Skeletal muscle satellite cell (primary cell): ENCODE data around the gene MYRIP.
"Not testable (repeated sequence)": the region's sequence is repeated elsewhere in the genome, so short reads cannot be mapped to it uniquely, and the experiment has no call there.

Experiments used
- H3K27me3 ChIP-seq: 2 replicates; pipeline ENCODE4 v1.7.0; 2013; ENCODE audit warnings: low read length; ENCODE audit not compliant: control insufficient read depth, insufficient read depth
- H3K36me3 ChIP-seq: 2 replicates; pipeline ENCODE4 v1.7.0; 2013; ENCODE audit warnings: mild to moderate bottlenecking, control low read depth, low read length; ENCODE audit not compliant: insufficient read depth
- H3K4me1 ChIP-seq: 2 replicates; pipeline ENCODE4 v1.7.0; 2013; ENCODE audit warnings: low read length; ENCODE audit not compliant: control insufficient read depth, insufficient read depth
- H3K4me2 ChIP-seq: 2 replicates; pipeline ENCODE4 v1.7.0; 2013; ENCODE audit warnings: mild to moderate bottlenecking, low read length
- H3K4me3 ChIP-seq: 2 replicates; pipeline ENCODE4 v1.7.0; 2013; ENCODE audit warnings: low read length
- H3K9ac ChIP-seq: 2 replicates; pipeline ENCODE4 v1.7.0; 2013; ENCODE audit warnings: mild to moderate bottlenecking, low read depth, low read length, moderate library complexity
- H3K9me3 ChIP-seq: replicated peaks from 2 replicates; pipeline ENCODE4 v1.7.0; 2013; ENCODE audit warnings: mild to moderate bottlenecking, control low read depth, low read length

MYRIP gene

DNA sequence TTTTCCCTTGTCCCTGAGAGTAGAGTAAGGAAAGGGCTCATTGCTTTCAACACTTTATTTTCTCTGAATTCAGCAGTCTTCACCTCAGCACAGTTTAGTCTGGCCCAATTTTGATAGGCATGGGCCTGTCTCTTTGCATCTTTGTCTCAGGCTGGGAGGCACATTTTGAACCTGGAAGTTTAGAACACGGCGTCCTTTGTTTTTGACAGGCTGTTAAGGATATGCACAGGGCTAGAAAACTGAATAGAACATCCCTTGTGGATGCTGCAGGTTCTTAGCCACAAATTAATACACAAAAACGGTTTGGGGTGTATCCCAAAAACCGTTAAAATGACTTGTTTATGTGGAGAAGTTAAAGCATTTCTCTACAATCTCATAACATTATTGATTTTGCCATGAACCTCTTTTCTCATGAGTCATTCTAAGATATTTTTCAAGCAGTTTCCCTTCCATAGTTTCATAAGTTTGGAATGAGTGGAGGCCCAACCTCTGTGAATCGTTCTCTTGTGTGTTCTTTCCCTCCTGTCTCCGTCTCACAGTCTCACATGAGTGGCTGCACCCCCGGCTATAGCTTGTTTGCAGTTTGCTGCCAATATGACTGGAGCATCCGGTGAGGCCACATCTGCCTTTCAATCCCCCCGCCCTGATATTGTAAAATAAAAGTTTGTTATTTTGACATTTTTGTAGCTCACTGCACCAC lies 307.2 kb downstream of the MYRIP start:
- Histone ChIP-seq H3K9me3 (no peaks in the 10 kb centered on the region), H3K9ac (peak overlapping the region; percentile 51), H3K4me1 (peaks cover 42% of the 10 kb centered on the region), H3K27me3 (no peaks in the 10 kb centered on the region), H3K36me3 (no peaks in the 10 kb centered on the region), H3K4me2 (peak overlapping the region; percentile 46), H3K4me3 (no peak overlapping the region)

GRCh38 chr3:40118091-40118490 lies 308.7 kb downstream of the MYRIP start:
- Histone ChIP-seq H3K4me2 (no peak overlapping the region), H3K27me3 (no peaks in the 10 kb centered on the region), H3K9me3 (no peaks in the 10 kb centered on the region), H3K4me3 (no peak overlapping the region), H3K36me3 (no peaks in the 10 kb centered on the region), H3K4me1 (peaks cover 42% of the 10 kb centered on the region), H3K9ac (no peak overlapping the region)

DNA sequence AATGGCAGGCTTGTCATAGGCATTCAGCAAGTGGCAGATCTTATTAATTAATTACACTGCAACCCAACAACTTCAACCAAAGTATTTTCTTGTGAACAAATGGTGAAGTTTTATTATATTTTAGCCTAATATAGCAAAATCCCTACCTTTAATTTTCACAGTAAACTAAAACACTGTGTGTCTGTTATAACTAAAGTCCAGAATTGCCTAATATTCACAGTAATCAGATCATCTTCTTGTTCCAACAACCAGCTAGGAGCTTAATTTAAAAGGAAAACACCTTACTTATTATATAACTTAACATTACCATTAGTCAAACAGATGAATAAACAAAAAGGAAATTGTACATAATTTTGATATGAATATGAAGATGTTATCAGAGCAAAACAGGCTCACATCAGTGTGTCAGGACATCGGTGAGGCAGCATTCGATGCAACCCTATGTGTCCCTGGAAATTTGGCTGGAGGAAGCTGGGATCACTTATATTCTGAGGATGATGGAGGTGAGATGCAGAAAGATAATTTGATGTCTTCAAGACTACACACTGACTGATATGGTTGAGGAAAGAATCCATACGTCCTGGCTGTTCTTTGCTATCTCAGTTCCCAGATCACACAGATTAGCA lies 310.8 kb downstream of the MYRIP start:
- Histone ChIP-seq H3K4me1 (peaks cover 42% of the 10 kb centered on the region), H3K9ac (no peak overlapping the region), H3K9me3 (no peaks in the 10 kb centered on the region), H3K4me3 (no peak overlapping the region), H3K4me2 (peak overlapping the region; percentile 60), H3K36me3 (no peaks in the 10 kb centered on the region), H3K27me3 (no peaks in the 10 kb centered on the region)

GRCh38 chr3:40120806-40121205 lies 311.4 kb downstream of the MYRIP start:
- Histone ChIP-seq H3K4me1 (peaks cover 41% of the 10 kb centered on the region), H3K4me3 (no peak overlapping the region), H3K9ac (no peak overlapping the region), H3K9me3 (no peaks in the 10 kb centered on the region), H3K27me3 (no peaks in the 10 kb centered on the region), H3K4me2 (peak overlapping the region; percentile 60), H3K36me3 (no peaks in the 10 kb centered on the region)

DNA sequence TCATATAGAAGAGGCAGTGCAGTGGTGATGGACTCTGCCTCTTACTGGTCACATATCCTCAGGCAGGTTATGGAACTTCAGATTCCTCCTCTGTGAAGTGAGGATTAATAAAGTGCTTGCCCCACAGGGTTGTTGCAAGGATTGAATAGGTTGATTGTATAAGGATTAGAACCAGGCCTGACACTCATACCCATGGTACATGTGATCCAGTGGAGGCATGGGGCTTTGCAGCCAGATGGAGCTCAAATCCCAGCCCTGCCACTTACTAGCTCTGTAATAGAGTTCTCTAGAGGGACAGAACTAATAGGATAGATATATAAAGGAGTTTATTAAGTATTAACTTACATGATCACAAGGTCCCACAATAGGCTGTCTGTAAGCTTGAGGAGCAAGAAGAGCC lies 315.5 kb downstream of the MYRIP start:
- Histone ChIP-seq H3K4me1 (peaks cover 16% of the 10 kb centered on the region), H3K4me3 (no peak overlapping the region), H3K9me3 (no peaks in the 10 kb centered on the region), H3K27me3 (no peaks in the 10 kb centered on the region), H3K36me3 (no peaks in the 10 kb centered on the region), H3K9ac (no peak overlapping the region), H3K4me2 (no peak overlapping the region)

DNA sequence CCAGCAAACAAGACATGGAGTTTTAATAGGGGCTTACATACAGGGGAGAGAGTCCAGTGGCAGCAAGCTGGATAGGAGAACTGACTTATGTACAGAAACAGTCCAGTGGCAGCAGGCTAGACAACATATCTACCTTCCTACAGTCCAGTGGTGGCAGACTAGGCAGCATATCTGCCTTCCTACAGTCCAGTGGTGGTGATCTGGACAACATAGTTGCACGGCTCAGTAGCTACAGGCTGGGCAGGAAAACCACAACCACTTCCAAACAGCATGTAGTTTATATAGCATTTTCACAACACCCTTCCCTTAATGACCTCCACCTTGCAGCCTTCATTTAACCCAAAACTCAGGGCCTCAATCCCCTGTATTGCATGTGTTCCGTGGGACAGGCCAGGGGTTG lies 318.8 kb downstream of the MYRIP start:
- H3K4me2 ChIP-seq: no peak overlapping the region
- no peaks in the 10 kb centered on the region for H3K4me1 ChIP-seq
- no peaks in the 10 kb centered on the region for H3K27me3 ChIP-seq
- no peak overlapping the region for H3K9ac ChIP-seq
- H3K36me3 ChIP-seq: no peaks in the 10 kb centered on the region
- no peaks in the 10 kb centered on the region for H3K9me3 ChIP-seq
- no peak overlapping the region for H3K4me3 ChIP-seq

- H3K36me3 ChIP-seq: no peaks in the 10 kb centered on the region
- H3K27me3 ChIP-seq: no peaks in the 10 kb centered on the region
- no peak overlapping the region for H3K9ac ChIP-seq
- H3K4me3 ChIP-seq: no peak overlapping the region
- no peaks in the 10 kb centered on the region for H3K9me3 ChIP-seq
- H3K4me2 ChIP-seq: no peak overlapping the region
- H3K4me1 ChIP-seq: no peaks in the 10 kb centered on the region
Observed at GRCh38 chr3:40129510-40129909, 320.1 kb downstream of the MYRIP start.

GRCh38 chr3:40129981-40130380 lies 320.6 kb downstream of the MYRIP start:
- Histone ChIP-seq H3K9ac (no peak overlapping the region), H3K27me3 (no peaks in the 10 kb centered on the region), H3K36me3 (no peaks in the 10 kb centered on the region), H3K4me1 (no peaks in the 10 kb centered on the region), H3K4me2 (no peak overlapping the region), H3K4me3 (no peak overlapping the region), H3K9me3 (no peaks in the 10 kb centered on the region)

- Histone ChIP-seq H3K4me2 (no peak overlapping the region), H3K27me3 (no peaks in the 10 kb centered on the region), H3K36me3 (no peaks in the 10 kb centered on the region), H3K9me3 (no peaks in the 10 kb centered on the region), H3K4me1 (no peaks in the 10 kb centered on the region), H3K4me3 (no peak overlapping the region), H3K9ac (no peak overlapping the region)
Observed at GRCh38 chr3:40130721-40131120, 321.3 kb downstream of the MYRIP start.

DNA sequence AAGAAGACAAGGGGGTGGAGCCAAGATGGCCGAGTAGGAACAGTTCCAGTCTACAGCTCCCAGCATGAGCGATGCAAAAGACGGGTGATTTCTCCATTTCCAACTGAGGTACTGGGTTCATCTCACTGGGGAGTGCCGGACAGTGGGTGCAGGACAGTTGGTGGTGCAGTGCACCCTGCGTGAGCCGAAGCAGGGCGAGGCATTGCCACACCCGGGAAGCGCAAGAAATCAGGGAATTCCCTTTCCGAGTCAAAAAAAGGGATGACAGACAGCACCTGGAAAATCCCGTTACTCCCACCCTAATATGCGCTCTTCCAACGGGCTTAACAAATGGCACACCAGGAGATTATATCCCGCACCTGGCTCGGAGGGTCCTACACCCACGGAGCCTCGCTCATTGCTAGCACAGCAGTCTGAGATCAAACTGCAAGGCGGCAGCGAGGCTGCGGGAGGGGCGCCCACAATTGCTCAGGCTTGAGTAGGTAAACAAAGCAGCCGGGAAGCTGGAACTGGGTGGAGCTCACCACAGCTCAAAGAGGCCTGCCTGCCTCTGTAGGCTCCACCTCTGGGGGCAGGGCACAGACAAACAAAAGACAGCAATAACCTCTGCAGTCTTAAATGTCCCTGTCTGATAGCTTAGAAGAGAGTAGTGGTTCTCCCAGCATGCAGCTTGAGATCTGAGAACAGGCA lies 324.6 kb downstream of the MYRIP start:
- not testable (repeated sequence) for H3K4me2 ChIP-seq, H3K9ac ChIP-seq, H3K4me1 ChIP-seq, H3K27me3 ChIP-seq, H3K4me3 ChIP-seq, H3K36me3 ChIP-seq, H3K9me3 ChIP-seq

DNA sequence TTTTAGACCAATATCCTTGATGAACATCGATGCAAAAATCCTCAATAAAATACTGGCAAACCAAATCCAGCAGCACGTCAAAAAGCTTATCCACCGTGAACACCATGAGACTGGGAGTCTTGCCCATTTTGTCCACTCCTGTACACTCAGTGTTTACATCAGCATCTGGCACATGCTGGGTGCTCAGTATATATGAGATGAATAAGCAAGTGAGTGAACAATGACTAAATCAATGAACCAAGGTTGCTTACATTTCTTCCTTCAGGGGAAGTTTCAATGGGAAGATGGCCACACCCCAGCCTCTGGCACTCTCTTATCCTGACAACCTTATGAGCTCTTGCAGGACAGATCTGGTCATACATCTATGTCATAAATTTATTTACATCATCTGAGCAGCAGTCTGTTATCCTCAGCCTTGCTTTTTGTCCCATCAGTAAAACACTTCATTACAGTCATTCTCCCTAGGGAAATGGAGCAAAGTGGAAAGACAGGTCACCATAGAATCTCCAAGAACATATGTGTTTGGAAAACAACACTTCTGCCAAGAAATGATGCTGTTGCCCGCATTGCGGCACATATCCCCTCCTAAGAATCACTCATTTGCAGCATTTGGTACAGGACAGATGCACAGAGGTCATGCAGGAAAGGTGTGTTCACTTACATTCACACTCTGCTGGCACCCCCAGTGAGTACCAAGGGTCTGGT lies 328.3 kb downstream of the MYRIP start:
- no peak overlapping the region for H3K4me2 ChIP-seq
- no peak overlapping the region for H3K4me3 ChIP-seq
- H3K4me1 ChIP-seq: peaks cover 6% of the 10 kb centered on the region
- H3K9me3 ChIP-seq: no peaks in the 10 kb centered on the region
- no peak overlapping the region for H3K9ac ChIP-seq
- no peaks in the 10 kb centered on the region for H3K27me3 ChIP-seq
- H3K36me3 ChIP-seq: no peaks in the 10 kb centered on the region
